HG03342 (cell line): ENCODE measurements around the gene OVOL1.

Experiments
- ATAC-seq: cut with Tn5 transposase; IDR thresholded peaks from one replicate; pipeline ENCODE4 v1.9.1; 2021; ENCODE audit warnings: mild to moderate bottlenecking, moderate library complexity; ENCODE audit not compliant: unreplicated experiment

The OVOL1 gene

GRCh38 chr11:65777821-65778361 is 9.0 kb upstream of the OVOL1 start:
- ATAC-seq = no peak

DNA sequence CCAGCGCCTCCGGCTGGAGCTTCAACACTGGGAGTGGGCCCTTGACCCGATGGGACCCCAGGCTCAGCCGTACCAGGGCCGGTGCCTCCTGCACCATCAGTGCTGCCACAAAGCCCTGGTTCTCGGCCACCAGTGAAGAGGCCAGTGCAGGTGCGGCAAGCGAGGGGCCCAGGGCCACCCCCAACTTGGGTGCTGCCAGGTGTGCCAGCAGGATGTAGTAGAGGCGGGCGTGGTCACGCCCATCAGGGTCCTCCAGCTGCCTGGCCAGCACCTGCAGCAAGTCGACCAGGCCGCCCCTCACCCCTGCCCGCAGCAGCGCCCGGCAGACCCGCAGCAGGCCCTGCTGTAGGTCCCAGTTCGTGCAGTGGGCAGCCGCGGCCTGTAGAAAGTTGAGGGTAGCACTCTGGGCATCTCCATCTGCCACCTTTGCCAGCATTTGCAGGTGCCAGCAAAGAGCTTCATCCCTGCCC is 8.4 kb upstream of the OVOL1 start:
- ATAC-seq = no peak

DNA sequence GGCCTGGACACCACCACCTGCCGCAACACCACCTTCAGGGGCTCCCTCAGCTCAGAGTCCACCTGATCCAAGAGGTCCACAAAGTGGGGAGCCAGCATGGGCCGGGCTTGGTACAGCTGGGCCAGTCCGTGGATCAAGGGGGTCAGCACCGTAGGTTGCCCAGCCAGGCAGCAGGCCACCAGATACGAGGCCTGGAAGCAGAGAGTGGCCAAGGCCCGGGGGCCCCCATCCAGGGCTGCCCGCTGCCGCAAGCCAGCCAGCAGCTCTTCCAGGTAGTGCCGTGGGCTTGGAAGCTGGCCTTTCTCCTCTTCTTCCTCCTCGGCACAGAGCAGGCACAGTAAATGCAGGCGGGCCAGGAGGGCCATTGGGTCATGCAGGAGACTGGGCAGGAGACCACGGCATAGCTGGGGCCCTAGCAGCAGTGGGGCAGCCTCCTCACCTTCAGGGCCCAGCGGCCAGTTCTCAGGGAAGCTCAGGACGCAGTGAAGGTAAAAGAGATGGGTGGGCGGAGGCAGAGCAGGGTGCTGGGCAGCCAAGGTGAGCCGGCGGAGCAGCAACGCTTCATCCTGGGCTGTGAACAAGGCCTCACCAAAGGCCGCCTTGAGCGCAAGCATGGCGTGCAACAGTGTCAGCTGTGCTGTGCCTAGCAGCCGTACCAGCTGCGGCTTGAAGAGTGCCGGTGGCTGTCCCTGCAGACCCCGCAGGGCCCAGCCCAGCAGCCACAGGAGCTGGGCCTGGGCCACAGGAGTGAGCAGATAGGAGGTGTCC is 7.8 kb upstream of the OVOL1 start:
- no peak for ATAC-seq

DNA sequence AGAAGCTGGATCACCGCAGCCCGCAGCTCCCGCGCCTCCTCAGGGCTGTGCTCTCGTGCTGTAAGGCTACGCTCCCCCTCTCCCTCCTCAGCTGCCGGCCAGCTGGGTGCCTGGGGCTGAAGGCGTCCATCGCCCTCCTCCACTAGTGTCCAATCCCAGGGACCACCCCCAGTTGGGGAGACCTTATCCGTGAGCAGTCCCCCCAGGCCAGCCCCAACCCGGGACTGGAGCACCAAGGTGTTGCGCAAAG is 7.3 kb upstream of the OVOL1 start:
- ATAC-seq = no peak

GRCh38 chr11:65779919-65780769 is 6.7 kb upstream of the OVOL1 start:
- ATAC-seq = peak; percentile 52

DNA sequence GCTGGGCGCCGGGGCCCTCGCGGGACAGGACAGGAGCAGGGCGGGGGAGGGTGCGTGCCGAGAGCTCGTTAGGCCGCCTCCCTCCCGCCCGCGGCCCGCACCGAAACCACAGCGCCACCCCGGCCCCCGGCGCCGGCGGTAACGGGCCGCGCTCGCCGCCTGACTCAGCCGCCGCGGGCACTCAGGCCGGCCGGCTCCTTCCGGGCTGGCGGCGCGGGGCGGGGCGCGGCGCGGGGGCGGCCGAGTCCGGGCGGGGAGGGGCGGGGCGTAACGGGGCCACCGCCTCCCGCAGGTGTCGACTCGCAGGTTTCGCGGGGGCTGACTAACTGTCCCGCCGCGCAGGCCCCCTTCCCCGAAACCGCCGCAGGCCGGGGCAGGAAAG is 6.1 kb upstream of the OVOL1 start, which contains the start of gene AP5B1:
Gene AP5B1, minus strand, starts transcription at position 207 of the 382 bp plus-strand sequence. CDS start 385 bp downstream, outside the sequence.
- peak; percentile 50 for ATAC-seq

GRCh38 chr11:65781152-65781961 is 5.5 kb upstream of the OVOL1 start:
- peak; percentile 22 for ATAC-seq

DNA sequence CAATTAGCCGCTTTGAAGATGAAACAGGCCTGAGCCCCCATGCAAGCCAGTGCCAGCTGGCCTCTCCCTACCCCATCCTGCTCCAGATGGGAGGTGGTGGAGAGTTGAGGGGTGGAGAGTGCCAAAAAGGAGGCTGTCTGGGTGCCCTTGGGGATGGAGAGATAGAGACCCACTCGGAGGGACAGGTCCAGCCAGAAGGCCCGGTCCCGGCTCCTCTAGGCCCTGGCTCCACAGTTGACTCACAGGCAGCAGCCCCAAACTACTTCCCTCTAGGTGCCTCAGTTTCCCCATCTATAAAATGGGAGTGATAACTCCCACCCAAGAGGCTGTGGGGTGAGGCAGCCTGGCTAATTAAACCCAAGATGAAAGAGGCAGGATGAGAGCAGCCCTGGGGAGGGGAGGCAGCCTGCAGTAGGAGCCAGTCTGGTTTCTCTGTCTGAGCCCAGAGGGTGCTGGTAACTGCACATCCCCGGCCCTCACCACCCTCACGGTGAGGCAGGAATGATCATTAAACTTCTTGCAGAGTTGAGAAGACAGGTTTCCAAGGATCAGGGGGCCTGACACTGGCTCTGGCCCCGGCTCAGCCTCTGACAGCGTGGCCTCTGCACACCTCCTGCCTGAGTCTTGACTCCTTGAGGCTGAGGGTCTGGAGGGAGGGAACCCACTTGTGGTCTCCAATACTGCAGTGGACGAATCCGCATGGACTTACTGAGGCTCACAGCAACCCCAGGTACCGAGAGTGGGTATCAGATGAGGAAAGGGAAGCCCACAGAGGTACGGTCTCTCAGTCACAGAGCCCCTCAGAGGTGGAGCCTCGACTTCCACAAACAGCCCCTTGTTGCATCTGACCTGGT is 4.7 kb upstream of the OVOL1 start:
- ATAC-seq = no peak

DNA sequence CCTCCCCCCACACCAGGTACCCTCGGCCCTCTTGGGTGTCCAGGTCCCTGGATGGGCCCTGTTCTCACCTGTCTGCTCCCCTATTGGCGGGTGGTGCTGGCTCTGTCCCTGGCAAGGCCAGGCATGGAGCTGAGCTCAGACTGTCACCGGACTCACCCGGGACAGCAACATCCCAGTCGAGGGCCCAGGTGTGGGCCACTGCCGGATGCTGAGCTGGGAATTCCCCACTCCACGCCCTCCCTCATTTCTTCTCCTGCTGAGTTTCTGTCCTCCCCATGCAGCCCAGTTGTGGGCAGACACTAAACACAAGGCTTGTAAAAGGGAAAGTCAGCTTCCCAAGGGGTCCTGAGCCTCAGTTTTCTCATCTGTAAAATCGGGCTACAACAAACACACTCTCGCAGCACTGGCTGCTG is 4.0 kb upstream of the OVOL1 start:
- no peak for ATAC-seq

DNA sequence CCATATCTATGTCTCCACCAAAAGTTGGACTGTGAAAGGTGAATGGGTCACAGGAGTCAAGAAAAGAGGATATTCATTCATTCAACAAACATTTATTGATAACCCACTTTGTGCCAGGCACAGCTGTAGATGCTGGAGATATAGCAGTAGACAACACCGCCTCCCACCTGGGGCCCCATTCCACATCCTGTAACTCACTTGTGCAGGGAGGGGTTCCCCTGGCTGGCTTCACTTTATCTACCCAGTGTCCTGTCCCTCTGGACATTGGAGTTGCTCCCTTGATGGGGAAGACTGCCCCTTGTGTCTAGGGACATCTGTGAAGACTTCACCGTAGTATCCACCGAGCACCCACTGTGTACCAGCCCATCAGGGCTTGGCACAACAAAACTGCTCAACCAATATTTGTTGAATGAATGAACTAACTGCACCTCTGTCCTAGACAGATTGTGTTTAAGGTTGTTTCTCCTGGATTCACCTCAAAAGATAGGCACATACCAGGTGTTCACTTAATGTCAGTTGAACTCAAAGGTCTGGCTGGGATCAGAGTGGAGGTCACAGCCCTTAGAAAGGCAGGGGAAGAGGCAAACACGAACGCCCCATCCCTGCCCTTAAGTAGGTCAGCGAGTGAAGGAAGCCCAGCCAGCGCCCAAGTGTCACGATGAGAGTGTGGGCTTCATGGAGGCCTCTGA is 1.4 kb upstream of the OVOL1 start:
- ATAC-seq = no peak

DNA sequence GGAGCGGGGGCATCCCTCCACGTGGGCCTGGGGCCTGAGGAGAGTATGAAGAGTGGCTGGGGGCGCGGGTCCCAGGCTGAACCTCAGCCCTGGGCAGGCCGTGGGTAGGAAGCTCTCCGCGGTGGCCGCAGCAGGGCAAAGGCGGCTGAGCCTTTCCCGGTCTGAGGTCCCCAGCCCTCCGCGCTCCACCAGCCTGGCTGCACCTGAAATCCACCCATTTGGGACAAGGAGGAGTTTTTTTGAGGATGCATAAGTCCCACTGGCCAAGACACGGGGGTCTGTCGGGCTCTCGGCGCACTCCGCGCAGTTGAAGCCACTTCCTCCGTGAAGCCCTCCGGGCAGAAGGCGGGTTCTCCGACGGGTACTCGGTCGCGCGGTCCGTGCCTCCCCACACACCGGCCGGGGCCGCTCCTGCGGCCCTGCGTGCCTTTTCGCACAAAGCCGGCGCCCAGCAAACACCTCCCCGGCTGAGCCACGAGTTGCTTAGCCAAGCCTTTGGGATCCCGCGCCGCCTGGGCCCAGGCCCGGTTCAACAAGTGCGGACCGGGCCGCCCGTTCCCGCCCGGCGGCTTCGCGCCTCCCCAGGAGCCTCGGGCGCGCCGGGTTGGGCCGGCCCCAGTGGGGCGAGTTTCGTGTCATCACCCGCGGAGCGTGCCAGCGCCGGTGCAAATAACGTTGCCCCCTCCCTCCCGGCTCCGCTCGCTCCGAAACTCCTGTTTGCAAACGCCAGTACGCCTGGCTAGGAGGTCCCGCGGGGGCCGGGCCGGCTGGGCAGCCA is 666 bp upstream of the OVOL1 start:
- ATAC-seq = no peak

GRCh38 chr11:65787649-65788622 is 1.1 kb downstream of the OVOL1 start:
- no peak for ATAC-seq

DNA sequence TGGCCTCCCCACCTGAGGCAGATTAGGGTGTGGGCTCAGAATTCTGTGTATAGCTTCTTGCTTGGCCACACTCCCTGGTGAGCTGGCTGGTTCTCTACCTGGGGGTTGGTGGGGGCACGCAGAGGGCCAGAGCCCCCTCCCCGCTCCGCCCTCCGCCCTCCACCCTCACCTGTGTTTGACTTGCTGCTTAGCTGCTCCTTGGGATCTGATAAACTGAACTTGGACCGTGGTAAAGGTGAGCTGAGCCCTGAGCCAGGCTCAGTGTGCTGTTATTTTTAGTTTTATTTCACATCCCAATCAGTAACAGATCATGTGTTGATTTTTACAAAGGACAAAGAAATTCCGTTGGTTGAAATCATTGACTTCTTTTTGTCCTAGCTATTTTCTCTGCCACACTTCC is 2.0 kb downstream of the OVOL1 start:
- ATAC-seq = no peak

- no peak for ATAC-seq
Observed at GRCh38 chr11:65789230-65790103, 2.6 kb downstream of the OVOL1 start.

DNA sequence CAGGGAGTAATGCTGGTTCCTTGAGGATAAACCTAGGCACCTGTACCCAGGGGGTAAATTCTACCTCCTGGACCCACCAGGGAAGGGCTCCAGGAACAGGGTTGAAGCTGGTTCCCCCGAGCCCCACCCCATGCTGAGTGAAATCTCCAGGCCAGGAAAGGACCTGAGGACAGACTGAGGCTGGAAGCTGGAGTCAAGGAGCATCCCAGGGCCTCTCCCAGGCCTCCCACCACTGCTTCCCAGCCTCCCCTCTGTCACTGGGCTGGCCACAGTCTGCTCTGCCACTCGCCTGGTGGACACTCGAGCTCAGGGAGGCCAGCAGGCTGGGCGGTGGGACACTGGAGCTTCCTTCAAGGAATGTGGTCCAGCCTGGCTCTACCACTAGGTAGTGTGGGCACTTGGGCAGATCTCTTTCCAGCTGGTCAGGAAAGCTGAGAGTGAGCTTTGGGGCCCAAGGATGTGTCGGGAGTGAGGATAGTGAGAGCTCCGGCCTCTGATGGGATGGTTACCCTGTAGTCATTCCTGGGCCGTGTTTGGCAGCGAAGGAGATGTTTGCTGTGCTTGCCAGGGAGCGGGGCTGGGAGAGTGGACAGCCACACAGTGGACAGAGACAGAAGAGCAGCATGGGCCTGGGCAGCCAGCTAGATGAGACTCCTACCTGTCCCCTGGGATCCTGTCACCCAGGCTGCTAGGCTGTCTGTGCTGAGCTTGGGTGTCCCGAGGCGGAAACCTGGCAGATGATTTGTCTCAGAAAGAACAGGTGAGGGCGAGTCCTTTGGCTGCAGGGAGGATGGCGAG is 3.4 kb downstream of the OVOL1 start:
- ATAC-seq = no peak
